ENCODE measurements around the gene STING1.
"Not testable (repeated sequence)": the region's sequence is repeated elsewhere in the genome, so short reads cannot be mapped to it uniquely, and the experiment has no call there.

The STING1 gene

DNA sequence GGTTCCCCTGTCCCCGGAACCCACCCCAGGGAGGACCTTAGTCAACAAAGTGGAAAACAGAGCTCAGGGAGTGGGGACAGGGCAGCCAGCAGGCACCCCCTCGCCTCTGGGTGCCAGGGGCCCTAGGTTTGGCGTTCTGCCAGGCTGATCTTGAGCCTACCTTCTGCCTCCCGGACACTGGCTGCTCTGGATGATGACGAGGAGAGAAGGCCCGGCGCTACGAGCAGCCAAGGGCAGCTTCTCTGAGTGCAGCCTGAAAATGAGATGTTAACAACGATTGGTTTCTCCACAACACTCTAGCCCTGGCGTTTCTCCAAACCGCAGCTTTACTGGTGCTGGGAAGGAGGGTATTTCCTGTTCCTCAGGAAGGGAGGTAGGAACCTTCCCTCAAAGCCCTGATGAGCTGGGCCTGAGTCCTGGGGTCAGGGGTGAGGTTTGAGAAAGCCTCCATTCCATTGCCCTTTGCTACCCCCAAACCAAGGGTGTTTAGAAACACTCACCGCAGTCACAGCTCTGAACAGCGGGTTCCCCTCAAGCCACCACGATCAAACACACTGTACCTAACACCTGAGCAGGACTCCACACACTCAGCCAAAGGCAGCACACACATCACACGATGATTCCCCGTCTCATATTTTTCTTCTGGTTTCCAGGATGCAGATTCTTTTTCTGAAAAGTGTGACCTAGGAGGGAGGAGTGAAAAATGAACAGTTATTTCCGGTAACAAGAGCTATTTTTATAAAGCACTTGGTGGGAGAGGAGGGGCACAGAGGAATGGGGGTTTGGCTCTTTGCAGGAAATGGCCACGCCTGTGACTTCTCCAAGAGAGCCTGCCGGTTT, at the start of gene STING1:
Gene STING1, minus strand, starts transcription at position 709 of the 840 bp plus-strand sequence. CDS start 1,054 bp downstream, outside the sequence.
- peak; percentile 48 for DNase-seq (ENCODE audit: low spot score)
- TF ChIP-seq, protein P1, sequence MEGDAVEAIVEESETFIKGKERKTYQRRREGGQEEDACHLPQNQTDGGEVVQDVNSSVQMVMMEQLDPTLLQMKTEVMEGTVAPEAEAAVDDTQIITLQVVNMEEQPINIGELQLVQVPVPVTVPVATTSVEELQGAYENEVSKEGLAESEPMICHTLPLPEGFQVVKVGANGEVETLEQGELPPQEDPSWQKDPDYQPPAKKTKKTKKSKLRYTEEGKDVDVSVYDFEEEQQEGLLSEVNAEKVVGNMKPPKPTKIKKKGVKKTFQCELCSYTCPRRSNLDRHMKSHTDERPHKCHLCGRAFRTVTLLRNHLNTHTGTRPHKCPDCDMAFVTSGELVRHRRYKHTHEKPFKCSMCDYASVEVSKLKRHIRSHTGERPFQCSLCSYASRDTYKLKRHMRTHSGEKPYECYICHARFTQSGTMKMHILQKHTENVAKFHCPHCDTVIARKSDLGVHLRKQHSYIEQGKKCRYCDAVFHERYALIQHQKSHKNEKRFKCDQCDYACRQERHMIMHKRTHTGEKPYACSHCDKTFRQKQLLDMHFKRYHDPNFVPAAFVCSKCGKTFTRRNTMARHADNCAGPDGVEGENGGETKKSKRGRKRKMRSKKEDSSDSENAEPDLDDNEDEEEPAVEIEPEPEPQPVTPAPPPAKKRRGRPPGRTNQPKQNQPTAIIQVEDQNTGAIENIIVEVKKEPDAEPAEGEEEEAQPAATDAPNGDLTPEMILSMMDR (IDR thresholded peaks at IDR 0.05; ENCODE audit: extremely low read depth, missing control alignments) = no peak

DNA sequence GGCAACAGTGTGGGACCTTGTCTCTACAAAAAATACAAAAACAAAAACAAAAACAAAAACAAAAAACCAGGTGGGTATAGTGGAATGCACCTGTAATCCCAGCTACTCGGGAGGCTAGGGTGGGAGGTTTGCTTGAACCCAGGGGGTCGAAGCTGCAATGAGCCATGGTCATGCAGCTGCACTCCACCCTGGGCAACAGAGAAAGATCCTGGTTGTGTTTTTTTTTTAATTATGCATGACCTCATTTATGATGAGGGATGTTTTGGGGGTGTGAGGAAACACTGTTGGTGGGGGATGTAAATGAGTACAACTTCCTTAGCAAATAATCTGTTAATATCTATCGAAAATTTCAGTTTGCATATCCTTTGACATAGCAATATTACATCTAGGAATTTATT, 49.2 kb upstream of the STING1 start:
- DNase-seq (ENCODE audit: low spot score) = no peak
- TF ChIP-seq, protein P1 (IDR thresholded peaks at IDR 0.05; ENCODE audit: extremely low read depth, missing control alignments) = no peak

DNA sequence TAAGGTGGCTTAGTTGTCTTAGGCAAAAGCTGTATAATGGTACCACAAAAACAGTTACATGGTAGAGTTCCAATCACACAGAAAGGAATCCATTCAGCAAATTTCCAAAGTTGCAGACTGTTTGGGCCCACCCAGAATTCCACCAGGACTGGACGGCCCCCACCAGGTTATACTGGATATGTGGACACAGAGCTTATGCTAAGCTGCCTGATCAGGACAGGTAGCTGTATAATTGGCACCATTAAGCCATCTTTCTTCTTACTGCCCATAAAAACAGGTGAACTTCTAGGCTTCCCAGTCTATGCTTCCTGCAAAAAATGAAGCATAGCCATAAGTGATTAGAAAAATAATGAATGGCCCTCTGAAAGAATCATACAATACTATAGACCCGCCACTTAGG, 47.5 kb upstream of the STING1 start:
- not testable (repeated sequence) for DNase-seq (ENCODE audit: low spot score)

DNA sequence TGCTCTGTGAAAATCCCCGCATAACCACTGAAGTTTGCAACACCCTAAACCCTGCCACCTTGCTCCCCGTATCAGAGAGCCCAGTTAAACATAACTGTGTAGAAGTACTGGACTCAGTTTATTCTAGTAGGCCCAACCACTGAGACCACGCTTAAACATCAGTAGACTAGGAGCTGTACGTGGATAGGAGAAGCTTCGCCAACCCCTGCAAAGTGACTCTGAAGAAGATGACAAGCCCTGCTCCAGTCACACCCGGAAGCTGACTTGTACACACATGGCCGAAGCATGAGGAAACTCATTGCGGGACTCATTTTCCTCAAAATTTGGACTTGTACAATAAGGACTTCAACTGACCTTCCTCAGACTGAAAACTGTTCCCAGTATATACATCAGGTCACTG, 46.1 kb upstream of the STING1 start:
- not testable (repeated sequence) for DNase-seq (ENCODE audit: low spot score)

DNA sequence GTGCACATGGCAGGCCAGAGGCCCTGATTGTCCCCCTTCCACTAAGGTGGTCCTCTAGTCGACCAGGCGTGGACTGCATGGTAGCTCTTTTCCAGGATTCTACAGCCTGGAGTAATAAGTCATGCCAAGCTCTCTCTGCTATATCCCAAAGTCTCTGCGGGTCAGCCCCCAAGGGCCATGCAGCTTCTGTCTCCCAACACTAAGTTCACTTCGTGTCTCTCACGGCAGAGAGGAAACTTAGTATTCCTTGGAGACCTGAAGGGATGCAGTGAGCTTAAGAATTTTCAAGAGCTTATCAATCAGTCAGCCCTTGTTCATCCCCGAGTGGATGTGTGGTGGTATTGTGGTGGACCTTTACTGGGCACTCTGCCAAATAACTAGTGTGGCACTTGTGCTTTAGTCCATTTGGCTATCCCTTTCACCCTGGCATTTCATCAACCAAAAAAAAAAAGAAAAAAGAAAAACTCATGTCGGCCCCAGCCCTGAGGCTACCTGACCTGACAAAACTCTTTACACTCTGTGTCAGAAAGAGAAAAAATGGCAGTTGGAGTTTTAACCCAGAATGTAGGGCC, 45.4 kb upstream of the STING1 start:
- DNase-seq (ENCODE audit: low spot score) = not testable (repeated sequence)

DNA sequence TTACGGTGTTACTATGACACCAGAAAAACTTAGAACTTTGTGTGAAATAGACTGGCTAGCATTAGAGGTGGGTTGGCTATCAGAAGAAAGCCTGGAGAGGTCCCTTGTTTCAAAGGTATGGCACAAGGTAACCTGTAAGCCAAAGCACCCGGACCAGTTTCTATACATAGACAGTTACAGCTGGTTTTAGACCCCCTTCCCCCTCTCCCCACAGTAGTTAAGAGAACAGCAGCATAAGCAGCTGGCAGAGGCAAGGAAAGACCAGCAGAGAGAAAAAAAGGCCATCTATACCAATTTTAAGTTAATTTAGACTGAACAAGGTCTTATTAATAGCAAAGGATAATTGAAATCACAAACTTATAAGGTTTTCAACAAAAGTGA, 44.5 kb upstream of the STING1 start:
- DNase-seq (ENCODE audit: low spot score) = not testable (repeated sequence)

DNA sequence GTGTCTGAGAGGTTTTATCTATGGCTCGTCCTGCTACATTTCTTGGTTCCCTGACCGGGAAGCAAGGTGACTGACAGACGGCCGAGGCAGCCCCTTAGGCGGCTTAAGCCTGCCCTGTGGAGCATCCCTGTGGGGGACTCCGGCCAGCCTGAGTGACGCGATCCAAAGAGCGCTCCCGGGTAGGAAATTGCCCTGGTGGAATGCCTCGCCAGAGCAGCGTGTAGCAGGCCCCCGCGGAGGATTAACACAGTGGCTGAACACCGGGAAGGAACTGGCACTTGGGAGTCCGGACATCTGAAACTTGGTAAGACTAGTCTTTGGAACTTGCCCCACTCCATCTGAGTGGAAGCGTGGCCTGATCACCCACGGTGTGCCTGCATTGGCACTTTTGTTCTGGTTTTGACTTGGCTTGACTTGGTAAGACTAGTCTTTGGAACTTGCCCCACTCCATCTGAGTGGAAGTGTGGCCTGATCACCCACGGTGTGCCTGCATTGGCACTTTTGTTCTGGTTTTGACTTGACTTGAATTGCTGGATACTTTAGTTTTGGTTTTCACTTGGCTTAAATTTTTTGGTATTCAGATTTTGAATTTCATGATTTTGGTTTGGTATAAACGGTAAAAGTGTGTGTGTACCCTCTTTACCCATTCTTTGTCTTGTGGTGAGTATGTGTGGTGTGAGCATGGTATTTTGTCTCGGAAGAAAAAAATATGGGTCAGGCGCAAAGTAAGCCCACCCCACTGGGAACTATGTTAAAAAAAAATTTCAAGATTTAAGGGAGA, 43.9 kb upstream of the STING1 start:
- DNase-seq (ENCODE audit: low spot score) = not testable (repeated sequence)

DNA sequence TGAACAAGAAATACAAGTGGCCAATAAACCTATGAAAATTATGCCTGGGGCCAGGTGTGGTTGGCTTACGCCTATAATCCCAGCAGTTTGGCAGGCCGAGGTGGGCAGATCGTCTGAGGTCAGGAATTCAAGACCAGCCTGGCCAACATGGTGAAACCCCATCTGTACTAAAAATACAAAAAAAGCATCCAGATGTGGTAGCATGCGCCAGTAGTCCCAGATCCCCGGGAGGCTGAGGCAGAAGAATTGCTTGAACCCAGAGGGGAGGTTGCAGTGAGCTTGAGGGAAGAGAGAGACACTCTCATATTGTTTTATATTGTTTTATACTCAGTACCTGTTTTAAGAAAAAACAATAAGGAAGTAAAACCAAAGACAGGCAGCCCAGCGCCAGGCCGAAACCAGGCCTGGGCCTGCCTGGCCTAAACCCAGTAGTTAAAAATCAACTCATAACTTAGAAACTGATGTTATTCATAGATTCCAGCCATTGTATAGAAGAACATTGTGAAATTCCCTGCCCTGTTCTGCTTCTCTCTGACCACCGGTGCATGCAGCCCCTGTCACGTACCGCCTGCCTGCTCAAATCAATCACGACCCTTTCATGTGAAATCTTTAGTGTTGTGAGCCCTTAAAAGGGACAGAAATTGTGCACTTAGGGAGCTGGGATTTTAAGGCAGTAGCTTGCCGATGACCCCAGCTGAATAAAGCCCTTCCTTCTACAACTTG, 43.2 kb upstream of the STING1 start:
- DNase-seq (ENCODE audit: low spot score) = not testable (repeated sequence)

DNA sequence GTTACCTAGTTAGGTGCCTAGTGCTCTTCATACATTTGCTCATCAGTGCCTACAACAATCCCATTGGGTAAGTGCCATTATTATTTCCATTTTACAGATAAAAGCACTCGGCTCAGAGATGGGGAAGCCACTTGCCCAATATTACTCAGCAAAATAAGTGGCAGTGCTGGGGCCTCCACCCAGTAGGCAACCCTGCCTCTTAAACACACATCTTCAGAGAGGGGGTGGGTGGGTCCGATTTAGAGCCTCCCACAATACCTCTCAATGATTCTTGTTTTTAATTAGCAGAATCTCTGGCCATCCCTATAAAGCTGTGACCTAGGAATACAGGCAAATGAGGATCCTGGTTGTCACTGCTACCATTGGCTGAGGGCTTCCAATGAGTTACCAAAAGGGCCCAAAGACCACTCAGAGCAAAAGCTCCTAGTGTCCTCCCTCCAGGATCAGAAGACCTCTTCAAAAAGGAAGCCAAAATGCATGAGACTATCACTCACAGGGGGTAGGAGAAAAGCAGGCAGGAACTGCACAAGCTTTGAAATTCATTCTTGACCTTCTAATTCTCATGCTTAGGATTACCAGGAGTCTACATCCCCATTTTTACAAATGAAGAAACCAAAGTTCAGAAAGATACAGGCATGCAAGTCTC, 42.5 kb upstream of the STING1 start:
- TF ChIP-seq, protein P1 (IDR thresholded peaks at IDR 0.05; ENCODE audit: extremely low read depth, missing control alignments) = no peak
- DNase-seq (ENCODE audit: low spot score) = peak; percentile 11

DNA sequence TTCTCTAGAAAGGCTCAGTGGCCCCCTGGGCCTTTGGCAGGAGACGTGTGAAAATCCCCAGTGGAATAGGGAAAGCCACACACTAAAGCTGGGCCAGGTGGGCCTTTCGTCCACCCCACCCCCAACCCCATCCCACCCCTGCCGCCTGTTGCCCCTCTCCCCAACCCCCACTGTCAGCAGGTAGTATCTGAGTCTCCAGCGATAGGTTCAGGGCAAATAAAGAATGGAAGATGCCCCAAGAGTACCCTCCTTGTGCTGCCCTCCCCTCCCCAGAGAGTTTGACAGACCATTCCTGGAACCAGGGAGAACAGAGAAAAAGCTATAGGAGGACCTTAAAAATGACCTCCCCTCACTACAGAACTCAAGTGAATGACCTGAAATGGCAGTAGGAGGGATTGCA, 41.9 kb upstream of the STING1 start:
- TF ChIP-seq, protein P1 (IDR thresholded peaks at IDR 0.05; ENCODE audit: extremely low read depth, missing control alignments) = no peak
- DNase-seq (ENCODE audit: low spot score) = no peak
